DOHH2 (cell line): ENCODE measurements around the gene ZNF697.
"Not testable (repeated sequence)": the region's sequence is repeated elsewhere in the genome, so short reads cannot be mapped to it uniquely, and the experiment has no call there.

ENCODE experiments used
- H3F3A ChIP-seq: fragments of 200-600 bp; sonication (generic), shearing (Covaris generic); 2 replicates; pipeline ENCODE4 v1.6.0; 2016; ENCODE audit warnings: antibody characterized with exemption, mild to moderate bottlenecking; ENCODE audit not compliant: control insufficient read depth, insufficient read depth
- H3K27ac ChIP-seq: fragments of 200-600 bp; sonication (generic); 2 replicates; pipeline ENCODE4 v1.5.1; 2014; ENCODE audit warnings: low read depth, mild to moderate bottlenecking, low read length, moderate library complexity
- H3K27me3 ChIP-seq: fragments of 200-600 bp; sonication (generic); 2 replicates; pipeline ENCODE4 v1.6.1; 2014; ENCODE audit warnings: mild to moderate bottlenecking, low read length, mixed read lengths; ENCODE audit not compliant: control insufficient read depth
- H3K36me3 ChIP-seq: fragments of 200-600 bp; sonication (generic); 2 replicates; pipeline ENCODE4 v1.6.1; 2014; ENCODE audit warnings: mild to moderate bottlenecking, low read length, moderate library complexity, mixed read lengths; ENCODE audit not compliant: control insufficient read depth
- H3K4me1 ChIP-seq: fragments of 200-600 bp; sonication (generic); 2 replicates; pipeline ENCODE4 v1.6.1; 2014; ENCODE audit warnings: mild to moderate bottlenecking, low read length, mixed read lengths; ENCODE audit not compliant: control insufficient read depth
- H3K4me2 ChIP-seq: fragments of 200-600 bp; sonication (generic); 2 replicates; pipeline ENCODE4 v1.6.0; 2014; ENCODE audit warnings: mild to moderate bottlenecking, low read length, moderate library complexity
- H3K4me3 ChIP-seq: fragments of 200-600 bp; sonication (generic); 2 replicates; pipeline ENCODE4 v1.5.1; 2014; ENCODE audit warnings: mild to moderate bottlenecking, low read length, mixed read lengths
- H3K79me2 ChIP-seq: fragments of 200-600 bp; sonication (generic); 2 replicates; pipeline ENCODE4 v1.6.1; 2014; ENCODE audit warnings: mild to moderate bottlenecking, low read length, mixed read lengths; ENCODE audit not compliant: control insufficient read depth
- H3K9me2 ChIP-seq: fragments of 200-600 bp; sonication (generic); replicated peaks from 2 replicates; pipeline ENCODE4 v1.6.1; 2014; ENCODE audit warnings: mild to moderate bottlenecking, low read length, mixed read lengths; ENCODE audit not compliant: control insufficient read depth
- H3K9me3 ChIP-seq: fragments of 200-600 bp; sonication (generic); 2 replicates; pipeline ENCODE4 v1.6.1; 2014; ENCODE audit warnings: antibody characterized with exemption, low read length, mixed read lengths; ENCODE audit not compliant: control insufficient read depth, insufficient read depth
- H4K20me1 ChIP-seq: fragments of 200-600 bp; sonication (generic); 2 replicates; pipeline ENCODE4 v1.6.0; 2014; ENCODE audit warnings: low read depth, mild to moderate bottlenecking, antibody characterized with exemption, low read length, moderate library complexity; ENCODE audit not compliant: control insufficient read depth, insufficient read depth
- CTCF ChIP-seq: fragments of 200-600 bp; sonication (generic); IDR thresholded peaks from one replicate; pipeline ENCODE4 v1.5.1; 2014; ENCODE audit warnings: antibody characterized with exemption, mild to moderate bottlenecking, low read depth, low read length; ENCODE audit not compliant: poor library complexity, severe bottlenecking
- EZH2phosphoT487 ChIP-seq: fragments of 200-600 bp; sonication (generic); IDR thresholded peaks from 2 replicates; pipeline ENCODE4 v1.6.1; 2017; ENCODE audit warnings: borderline replicate concordance, mild to moderate bottlenecking, antibody characterized with exemption, low read length, moderate library complexity, mixed read lengths

The ZNF697 gene

GRCh38 chr1:119573886-119574285 lies 74.2 kb downstream of the ZNF697 start:
- Histone ChIP-seq H3K4me3 (no peak overlapping the region), H3K27me3 (no peaks in the 10 kb centered on the region), H3K4me1 (no peaks in the 10 kb centered on the region), H3F3A (no peaks in the 10 kb centered on the region), H4K20me1 (no peaks in the 10 kb centered on the region), H3K36me3 (no peaks in the 10 kb centered on the region), H3K4me2 (no peak overlapping the region), H3K9me3 (no peaks in the 10 kb centered on the region), H3K9me2 (no peaks in the 10 kb centered on the region), H3K79me2 (no peaks in the 10 kb centered on the region), H3K27ac (no peak overlapping the region)
- TF ChIP-seq EZH2phosphoT487 (no peak), CTCF (no peak)

- not testable (repeated sequence) for H3K4me3 ChIP-seq, H3F3A ChIP-seq, H3K79me2 ChIP-seq, H3K9me3 ChIP-seq, H4K20me1 ChIP-seq, H3K9me2 ChIP-seq, H3K36me3 ChIP-seq, H3K27ac ChIP-seq, H3K4me1 ChIP-seq, H3K4me2 ChIP-seq, H3K27me3 ChIP-seq
Measured at GRCh38 chr1:119569930-119570622, 78.0 kb downstream of the ZNF697 start.
